ENCODE measurements around the gene PPCDC.

DNA sequence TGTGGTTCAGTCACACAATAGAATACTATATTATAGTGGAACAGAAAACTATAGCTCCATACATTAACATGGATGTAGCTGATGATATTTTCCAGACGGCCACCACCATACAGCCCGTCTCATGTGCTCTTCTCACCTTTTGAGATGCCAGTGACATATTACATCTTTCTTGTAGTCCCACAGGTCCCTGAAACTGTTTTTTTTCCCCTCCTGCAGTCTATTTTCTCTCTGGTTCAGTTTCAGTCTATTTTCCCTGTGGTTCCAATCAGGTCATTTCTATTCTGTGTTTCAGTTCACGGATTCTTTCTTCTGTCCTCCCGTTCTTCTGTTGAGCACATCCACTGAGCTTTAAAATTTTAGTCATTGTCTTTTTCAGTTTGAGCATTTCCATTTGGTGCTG is 72.2 kb downstream of the PPCDC start:
- TF ChIP-seq, protein P1, sequence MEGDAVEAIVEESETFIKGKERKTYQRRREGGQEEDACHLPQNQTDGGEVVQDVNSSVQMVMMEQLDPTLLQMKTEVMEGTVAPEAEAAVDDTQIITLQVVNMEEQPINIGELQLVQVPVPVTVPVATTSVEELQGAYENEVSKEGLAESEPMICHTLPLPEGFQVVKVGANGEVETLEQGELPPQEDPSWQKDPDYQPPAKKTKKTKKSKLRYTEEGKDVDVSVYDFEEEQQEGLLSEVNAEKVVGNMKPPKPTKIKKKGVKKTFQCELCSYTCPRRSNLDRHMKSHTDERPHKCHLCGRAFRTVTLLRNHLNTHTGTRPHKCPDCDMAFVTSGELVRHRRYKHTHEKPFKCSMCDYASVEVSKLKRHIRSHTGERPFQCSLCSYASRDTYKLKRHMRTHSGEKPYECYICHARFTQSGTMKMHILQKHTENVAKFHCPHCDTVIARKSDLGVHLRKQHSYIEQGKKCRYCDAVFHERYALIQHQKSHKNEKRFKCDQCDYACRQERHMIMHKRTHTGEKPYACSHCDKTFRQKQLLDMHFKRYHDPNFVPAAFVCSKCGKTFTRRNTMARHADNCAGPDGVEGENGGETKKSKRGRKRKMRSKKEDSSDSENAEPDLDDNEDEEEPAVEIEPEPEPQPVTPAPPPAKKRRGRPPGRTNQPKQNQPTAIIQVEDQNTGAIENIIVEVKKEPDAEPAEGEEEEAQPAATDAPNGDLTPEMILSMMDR (optimal IDR thresholded peaks at IDR 0.05 in 1 of 3, IDR thresholded peaks at IDR 0.05 in 1 of 3, conservative IDR thresholded peaks at IDR 0.05 in 1 of 3; ENCODE audit: extremely low read depth in 1 of 3, insufficient read depth in 2 of 3, low read length in 3 of 3), result no peak
- no peak for TF ChIP-seq EZH2 (IDR thresholded peaks at IDR 0.05; ENCODE audit: low read length)

Data from keratinocyte (primary cell).